HG03432 (cell line): ENCODE data around the gene NR5A1.

Experiments
- ATAC-seq: cut with Tn5 transposase; IDR thresholded peaks from one replicate; pipeline ENCODE4 v1.9.1; 2021; ENCODE audit warnings: mild to moderate bottlenecking, moderate library complexity; ENCODE audit not compliant: unreplicated experiment

Gene NR5A1

DNA sequence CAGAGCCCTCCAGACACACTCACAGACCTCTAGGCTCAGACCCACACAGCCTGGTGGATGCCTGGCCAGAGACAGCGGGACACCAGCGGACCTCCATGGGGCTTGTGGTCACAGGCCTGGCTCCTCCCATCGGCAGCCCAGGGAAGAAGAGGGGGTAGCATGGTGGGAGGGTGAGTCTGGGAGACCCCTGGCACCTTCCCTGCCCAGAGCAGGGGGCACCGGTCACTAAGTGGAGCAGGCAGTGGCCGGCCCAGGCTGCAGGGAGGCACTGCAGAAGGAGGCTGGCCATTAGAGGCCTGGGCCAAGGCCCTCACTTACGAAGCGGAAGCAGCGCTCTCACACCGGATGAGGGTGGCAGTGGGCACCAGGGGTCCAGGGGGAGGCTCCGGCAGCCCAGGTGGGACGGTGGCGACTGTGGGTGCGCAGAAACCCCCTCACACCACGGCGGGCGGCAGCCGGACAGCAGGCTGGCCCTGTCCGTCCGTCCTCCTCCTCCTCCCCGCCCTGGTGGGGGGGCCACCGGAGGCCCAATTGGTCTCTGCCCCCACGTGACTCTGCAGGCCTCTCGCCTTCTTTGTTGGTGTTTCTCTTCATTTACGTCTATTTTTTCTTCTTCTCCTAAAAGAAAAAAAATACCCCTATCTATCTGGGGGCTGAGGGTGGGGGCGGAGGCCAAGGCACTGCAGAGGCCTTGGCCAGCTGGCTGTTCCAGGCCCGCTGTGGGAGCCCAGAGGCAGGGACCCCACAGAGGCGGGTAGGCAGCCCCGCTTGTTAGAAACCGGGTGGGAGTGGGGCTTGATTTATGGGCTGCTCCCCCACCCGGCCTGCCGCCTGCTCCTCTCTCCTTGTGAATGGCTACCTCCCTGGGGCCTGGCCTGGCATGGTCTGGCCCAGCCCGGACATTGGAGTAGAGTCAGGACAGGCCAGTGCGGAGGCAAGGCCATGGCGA, at the start of gene NR5A1:
Gene NR5A1 (minus strand): TSS at position 469 of the 949 bp plus-strand sequence. CDS start 4,004 bp downstream, outside the sequence.
- no peak for ATAC-seq

- no peak for ATAC-seq
Measured at GRCh38 chr9:124555043-124555442, 47.8 kb upstream of the NR5A1 start.

DNA sequence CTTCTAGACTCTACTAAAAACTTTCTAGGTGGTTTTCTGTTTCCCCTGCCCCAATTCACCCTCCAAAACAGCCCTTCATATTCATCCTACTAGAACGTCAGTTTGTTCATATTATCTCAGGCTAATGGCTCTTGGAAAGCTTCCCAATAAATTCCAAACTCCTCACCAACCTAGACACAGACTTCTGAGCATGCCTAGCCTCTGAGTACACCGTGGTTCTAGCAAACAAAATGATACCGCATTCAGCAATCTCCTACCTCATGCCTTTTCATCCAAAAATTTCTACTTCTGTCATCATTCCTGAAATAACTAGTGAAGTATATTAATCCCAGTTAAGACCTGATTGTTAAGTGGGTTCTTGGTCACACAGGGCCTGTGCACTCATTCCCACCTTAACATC, 46.5 kb upstream of the NR5A1 start:
- no peak for ATAC-seq

DNA sequence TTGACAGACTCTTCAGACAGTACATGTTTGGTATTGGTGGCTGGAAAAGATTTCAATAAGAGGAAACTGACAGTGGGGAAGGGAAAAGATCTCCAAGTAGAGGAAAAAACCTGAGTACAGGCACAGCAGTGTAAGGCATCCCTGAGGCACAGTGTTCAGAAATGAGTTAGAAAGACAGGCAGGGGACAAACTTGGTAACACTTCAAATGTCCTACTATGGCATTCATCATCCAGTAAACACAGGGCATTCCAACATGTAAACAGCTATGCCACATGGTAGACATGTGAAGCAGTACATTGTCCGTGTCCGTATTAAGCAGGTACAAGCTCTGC, 45.0 kb upstream of the NR5A1 start:
- ATAC-seq: no peak

DNA sequence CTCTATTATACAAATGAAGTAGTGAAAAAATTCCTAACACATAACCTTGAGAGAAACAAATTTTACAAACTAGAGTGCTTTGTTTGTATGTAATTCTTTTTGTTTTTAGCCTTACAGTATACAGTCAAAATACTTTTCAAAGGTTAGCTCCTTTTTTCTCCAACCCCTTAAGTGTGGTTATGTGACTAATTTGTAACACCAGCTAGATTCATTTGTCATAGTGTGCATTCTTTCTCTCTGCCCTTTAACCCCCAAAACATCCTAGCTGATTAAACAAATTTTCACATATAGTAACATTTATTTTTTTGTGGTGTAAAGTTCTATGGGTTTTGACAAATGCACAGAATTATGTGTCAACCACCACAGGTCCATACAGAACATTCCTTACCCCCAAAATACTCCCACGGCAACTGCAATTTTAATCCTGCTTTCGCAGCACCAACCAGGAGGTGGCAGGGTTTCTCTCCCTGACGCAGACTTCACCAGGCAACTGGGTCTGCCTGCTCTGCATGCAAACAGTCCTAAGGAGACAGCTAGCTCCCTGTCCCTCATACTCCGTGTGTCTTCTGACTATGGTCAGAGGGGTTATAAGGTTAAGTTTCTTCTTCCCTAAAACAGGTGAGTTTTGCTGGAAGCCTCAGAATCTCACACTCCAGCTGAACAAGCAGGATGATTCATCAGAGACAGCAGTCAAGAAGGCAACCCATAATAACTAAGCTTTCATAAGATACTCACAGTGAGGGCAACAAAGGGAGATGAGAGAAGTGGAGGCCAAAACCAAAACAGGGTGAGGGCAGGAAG, 44.5 kb upstream of the NR5A1 start:
- no peak for ATAC-seq

- ATAC-seq: no peak
Measured at GRCh38 chr9:124550072-124550471, 42.9 kb upstream of the NR5A1 start.

GRCh38 chr9:124549016-124549415, 41.8 kb upstream of the NR5A1 start:
- ATAC-seq: no peak

DNA sequence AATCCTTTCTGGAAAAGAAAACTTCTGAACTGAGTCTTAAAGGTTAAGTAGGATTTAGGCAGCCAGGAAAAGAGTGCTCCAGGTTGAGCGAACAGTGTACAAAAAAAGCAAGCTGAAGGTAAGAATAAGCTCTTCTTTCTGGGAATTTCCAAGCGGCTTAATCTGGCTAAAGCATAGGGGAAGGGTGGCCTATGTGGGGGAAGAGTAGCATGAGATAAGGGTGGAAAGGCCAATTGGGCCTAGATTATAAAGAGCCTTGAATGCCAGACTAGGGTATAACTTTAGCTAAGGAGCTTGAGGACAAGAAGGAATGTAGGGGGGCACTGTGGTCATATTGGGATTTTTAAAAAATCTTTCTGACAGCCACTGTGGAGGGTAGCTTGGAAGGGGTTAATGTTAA, 37.3 kb upstream of the NR5A1 start:
- ATAC-seq: no peak

DNA sequence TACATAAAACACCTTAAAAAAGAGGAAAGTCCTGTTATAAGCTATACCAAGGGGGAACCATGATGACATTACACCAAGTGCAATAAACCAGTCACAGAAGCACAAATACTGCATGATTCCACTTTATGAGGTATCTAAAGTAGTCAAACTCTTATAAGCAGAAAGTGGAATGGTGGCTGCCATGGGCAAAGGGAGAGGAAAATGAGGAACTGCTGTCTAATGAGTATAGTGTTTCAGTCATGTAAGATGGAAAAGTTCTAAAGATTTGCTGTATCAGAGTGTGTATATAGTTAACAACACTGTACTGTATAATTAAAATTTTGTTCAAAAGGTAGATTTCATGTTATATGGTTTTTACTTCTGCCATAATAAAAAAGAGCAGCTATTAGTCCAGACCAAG, 34.6 kb upstream of the NR5A1 start:
- ATAC-seq: no peak

DNA sequence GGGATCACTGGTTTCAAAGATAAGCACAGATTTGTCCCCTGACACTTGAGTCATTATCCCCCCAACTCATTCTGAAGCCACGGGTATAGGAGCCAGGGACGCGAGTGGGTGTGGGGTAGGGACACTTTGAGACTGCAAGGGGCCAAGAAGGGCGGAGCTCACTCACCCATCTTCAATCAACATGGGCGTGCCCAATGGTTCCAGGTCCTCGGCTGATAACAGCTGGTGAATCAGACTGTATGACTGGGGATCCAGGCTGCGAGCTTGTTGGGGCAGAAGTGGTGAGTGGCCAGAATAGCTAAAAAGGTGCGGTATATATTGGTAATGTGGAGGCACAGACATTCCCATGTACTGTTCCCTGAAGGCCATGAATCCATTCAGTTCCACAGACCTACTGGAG, 30.7 kb upstream of the NR5A1 start:
- ATAC-seq: no peak

DNA sequence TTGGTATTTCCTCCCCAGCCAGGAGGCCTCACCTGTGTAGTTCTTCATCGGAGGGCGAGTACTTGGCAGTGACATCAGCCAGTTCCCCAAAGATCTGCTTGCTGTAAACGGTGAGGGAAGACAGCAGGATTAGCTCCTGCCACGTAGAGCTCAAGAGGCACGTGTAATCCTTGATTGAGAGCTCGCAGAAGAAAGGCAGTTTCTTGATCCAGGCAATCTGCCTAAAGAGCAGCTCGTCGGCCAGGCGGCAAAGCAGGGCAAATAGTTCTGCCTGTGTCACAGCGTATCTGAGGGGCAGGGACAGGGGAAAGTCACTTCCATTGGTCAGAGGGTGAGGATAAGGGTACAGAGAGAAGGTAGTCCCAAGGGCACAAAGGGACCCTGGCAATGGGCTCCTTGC, 28.6 kb upstream of the NR5A1 start:
- ATAC-seq: no peak

DNA sequence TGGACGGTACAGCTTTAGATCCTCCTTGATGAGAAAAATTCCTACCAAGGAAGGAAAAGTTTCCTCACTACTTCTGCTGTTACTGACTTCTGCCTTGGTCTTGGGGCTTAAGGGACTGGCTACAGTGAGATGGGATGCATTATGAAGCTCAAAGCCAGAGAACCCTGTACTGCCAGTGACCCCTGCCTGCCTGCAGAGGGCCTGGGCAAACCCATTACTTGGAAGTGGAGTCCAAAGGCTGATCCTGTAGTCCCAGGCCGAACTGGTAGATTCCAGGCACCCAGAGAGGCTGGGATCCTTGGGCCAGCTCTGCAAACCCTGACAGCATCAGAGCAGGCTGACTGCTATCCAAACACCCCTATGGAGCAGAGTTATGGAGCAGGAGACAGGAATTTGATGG, 25.7 kb upstream of the NR5A1 start:
- no peak for ATAC-seq

DNA sequence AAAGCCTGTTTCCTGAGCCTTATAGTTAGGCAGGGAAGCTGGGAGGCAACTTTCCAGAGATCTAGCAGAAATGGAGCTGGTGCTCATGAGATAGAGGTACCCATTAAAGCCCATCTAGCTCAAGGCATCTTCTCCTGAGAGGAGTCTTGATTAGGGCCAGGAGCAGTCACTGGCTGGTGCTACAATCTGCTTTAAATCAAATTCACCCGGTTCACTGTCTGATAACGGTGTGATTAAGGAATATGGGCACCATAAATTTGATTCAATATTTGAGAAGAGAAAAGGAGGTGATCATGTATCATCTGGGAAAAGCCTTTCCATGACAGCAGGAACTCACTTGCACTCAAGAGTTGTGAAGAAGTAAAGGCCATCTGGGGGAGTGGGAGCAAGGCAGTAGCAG, 23.9 kb upstream of the NR5A1 start:
- ATAC-seq: no peak

DNA sequence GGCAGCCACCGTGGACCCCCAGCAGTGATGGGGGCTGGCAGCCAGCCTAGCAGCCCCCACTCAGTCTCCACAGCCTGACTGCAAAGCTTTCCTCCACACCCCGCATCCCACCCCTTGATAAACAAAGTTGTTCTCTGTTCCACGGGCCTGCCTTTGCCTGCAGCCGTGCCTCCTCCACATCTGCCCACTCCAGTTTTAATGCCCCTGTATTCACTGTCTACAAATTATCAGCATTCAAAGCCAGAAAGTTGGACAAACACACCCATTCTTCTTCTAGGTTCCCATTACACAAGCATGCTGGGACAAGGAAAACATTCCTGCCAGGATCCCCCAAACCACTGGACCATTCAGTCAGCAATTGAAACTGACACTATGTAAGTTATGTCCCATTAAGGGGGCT, 23.0 kb upstream of the NR5A1 start:
- no peak for ATAC-seq

DNA sequence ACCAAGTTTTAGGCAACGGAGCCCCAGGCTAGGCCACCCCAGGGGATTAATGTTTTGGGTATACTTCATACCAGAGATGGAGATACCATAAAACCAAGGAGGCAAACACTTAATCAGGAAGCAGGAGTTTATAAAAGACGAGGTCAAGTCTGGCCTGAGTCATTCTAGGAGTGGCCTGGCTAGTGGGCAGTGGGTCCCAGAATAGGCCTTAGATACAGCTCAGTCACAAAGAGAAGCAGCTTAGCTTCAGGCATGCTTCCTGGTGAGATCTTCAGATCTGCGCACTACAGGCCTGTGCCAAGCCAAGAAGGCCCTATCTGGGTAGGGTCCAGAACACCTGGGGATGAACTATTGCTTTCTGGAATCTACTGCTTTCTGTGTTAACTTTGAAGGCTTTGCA, 20.6 kb upstream of the NR5A1 start:
- no peak for ATAC-seq

- ATAC-seq: no peak
Measured at GRCh38 chr9:124526174-124526573, 19.0 kb upstream of the NR5A1 start.

- ATAC-seq: no peak
Measured at GRCh38 chr9:124522121-124523098, 15.2 kb upstream of the NR5A1 start.

DNA sequence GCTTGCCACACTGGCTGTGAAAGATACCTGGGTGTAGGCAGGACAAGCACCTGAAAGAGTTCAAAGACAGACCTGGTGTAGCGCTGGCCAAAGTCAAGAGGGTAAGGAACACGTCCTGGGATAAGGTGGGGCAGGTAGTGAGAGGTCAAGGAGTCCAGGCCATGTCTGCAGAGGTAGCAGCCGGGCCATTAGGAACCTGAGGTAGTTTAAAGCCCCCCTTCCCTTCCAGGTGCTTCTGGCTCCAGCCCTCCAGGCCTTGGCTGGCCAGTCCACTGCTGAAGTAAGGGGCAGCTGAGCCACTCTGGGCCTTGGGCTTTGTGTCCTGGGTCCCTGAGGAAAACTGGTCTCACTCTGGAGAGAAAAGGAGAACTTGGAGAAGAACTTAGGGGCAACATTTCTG, 13.9 kb upstream of the NR5A1 start:
- no peak for ATAC-seq

DNA sequence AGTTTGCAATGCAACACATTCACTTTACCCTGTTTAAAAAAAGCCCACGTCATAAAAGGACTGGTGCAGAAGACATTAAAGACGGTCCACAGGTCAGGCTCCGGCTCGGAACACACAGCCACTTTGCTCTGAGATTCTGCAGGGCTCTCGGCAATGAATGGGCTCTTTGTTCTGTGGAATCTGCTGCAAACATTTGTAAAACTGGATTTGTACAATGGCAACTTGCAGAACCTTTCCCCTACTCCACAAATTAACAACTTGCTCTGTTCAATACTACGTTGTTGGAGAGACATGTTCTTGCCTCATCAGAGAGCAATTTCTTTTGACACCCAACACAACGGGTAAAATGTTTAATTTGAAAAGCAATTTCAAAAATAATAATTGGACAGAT, 13.0 kb upstream of the NR5A1 start:
- no peak for ATAC-seq

GRCh38 chr9:124518116-124518515, 10.9 kb upstream of the NR5A1 start:
- ATAC-seq: no peak

- no peak for ATAC-seq
Measured at GRCh38 chr9:124517600-124517999, 10.4 kb upstream of the NR5A1 start.
